ENCODE results near the gene FSCN2.

The FSCN2 gene, protein sequence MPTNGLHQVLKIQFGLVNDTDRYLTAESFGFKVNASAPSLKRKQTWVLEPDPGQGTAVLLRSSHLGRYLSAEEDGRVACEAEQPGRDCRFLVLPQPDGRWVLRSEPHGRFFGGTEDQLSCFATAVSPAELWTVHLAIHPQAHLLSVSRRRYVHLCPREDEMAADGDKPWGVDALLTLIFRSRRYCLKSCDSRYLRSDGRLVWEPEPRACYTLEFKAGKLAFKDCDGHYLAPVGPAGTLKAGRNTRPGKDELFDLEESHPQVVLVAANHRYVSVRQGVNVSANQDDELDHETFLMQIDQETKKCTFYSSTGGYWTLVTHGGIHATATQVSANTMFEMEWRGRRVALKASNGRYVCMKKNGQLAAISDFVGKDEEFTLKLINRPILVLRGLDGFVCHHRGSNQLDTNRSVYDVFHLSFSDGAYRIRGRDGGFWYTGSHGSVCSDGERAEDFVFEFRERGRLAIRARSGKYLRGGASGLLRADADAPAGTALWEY

DNA sequence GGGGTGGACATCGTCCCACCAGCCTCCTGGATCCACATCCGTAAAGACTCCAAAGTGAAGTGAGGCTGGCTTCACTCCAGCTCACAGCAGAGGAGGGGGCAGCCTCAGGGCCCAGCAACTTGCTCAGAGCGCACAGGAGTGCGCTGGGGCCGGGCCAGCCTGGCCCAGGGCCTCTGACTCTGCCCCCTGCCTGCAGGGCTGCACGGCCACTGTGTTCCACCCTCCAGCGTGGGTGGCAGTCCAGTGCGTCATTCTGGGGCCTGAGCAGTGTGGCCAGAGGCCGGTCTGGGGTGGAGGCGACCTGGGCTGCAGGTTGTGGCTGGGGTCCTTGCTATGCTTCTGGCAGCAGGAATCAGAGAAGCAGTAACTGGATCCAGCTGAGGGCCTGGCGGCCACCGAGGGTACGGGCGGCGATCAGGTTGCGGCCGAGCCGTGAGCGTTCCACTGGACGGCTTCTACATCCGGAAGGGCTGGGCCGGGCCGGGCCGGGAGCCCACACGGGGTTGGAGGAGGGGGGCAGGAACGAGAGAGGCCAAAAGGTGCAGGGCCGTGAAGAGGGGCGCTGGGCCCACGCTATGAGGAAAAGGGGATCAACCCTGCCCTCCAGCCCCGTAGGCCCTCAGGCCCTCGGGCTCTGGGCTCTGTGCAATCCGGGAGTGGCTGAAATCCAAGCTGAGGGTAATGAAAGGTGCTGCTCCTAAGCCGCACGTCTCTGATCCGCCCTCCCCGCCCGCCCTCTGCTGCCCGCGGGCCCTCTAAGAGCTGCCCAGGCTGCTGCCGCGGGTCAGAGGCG is at the start of gene FSCN2:
FSCN2 (plus strand) TSS at position 787 of the 793 bp plus-strand sequence. CDS start 155 bp downstream, outside the sequence.
- no peak for DNase-seq (ENCODE audit: low spot score)
- no peak for FAIRE-seq

DNA sequence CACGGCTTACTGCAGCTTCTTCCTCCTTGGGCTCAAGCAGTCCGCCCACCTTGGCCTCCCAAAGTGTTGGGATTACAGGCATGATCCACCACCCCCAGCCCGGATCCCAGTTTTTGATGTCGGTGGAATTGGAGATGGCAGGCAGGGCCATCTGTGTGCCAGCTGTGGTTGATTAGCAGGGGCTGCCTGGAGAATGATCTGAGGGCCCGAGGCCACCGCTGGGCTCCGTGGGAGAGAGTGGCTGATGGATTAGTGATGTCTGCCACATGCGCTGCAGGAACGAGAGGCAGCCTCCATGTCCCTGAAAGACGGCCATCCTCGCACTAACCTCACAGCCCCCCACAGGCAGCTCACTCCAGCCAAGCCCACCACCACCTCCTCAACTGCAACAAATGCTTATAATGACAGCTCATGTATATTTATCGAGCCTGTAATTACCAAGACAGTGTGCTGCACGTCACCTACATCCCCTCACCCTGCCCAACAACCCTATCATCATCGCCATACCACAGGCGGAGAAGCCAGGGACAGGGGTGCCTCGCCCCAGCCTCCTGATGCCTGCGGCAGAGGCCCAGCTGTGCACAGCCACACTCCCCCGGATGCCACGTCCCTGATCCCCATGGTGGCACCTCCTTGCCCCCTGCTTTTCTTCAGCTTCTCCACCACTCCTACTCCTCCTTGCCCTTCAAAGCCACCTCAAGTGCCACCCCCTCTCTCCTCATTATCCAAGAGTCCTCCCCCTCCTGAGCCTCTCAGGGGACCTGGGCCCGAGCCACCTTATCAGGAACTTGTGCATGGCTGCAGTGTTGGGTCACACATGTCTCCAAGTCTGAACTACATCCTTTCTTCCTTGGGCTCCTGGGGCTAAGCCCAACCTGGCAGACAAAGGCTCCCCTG is 48.8 kb upstream of the FSCN2 start:
- FAIRE-seq (no peak), DNase-seq (ENCODE audit: low spot score) (no peak)

DNA sequence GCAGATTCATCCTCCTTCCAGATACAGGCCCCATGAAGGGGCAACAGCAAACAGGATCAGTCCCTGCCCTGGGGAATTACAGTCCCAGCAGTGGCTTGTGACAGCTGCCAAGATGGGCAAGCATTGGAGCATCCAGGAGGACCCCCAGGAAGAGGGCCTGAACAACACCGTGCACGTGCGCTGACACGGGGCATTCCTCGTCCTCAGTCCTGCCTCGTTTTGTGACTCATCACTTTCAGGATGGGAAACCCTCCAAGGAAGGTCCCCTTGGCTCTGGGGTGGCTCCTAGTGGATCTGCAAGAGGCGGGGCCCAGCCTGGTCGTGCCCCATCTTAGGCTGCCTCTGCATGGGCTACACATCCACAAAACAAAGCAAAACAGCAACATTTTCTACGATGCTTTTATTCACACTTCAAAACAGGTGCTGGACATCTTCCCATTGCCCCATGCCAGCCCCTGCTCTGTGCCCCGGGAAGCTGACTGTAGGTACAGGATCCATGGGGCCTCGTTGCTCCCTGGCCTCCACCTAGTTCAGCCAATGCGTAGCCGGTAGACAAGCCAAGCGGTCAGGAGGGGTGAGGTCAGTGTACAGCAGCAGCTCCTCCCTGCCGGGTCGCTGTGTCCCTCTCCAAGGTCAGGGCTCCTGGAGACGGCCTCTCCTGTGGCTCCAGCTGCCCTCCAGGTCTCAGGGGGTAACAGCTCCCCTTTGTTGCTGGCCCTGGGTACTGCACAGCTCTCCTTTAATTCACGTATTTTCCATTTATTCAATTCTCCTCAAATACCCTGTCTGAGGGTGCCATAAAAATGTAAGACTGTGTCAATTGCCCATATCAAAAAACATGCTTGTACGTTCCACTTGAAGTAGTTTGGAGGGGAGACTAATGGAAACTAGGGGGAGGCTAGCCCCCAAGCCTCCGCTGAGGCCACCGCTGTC is 47.8 kb upstream of the FSCN2 start:
- DNase-seq (ENCODE audit: low spot score) (peak; percentile 76), FAIRE-seq (peak; percentile 98)

DNA sequence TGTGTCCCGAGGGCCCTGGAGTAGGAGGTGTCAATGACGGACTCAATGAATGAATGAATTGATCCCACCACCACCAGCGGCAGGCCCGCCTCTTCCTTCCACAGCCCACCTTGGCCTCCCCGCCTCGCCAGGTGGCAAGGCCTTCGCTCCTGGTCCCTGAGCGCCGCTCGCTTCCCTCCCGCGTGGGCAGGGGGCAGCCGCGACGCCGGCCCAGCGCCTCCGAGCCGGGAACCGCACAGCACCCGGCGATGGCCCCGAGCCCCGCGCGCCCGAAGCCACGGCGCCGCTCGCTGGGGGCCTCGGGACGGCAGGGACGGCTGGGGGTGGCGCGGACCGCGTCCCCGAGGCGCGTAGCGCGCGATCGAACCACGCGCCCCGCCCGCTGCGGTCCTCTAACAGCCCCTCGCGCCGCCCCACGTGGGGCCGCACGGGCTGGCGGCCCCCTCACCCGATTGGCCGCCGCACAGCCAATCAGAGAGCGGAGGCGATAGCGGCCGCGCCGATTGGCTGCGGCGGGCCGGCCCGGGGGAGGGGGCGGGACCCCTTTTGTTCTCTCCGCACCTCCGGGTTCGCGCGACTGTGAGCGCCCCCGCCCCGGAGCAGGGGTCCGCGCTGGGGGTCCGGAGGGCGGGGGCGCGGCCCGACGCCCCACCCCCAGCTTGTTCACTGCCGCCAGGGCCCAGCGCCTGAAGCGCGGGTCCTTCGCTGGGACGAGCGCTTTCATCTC is 46.9 kb upstream of the FSCN2 start:
- FAIRE-seq (no peak), DNase-seq (ENCODE audit: low spot score) (no peak)

DNA sequence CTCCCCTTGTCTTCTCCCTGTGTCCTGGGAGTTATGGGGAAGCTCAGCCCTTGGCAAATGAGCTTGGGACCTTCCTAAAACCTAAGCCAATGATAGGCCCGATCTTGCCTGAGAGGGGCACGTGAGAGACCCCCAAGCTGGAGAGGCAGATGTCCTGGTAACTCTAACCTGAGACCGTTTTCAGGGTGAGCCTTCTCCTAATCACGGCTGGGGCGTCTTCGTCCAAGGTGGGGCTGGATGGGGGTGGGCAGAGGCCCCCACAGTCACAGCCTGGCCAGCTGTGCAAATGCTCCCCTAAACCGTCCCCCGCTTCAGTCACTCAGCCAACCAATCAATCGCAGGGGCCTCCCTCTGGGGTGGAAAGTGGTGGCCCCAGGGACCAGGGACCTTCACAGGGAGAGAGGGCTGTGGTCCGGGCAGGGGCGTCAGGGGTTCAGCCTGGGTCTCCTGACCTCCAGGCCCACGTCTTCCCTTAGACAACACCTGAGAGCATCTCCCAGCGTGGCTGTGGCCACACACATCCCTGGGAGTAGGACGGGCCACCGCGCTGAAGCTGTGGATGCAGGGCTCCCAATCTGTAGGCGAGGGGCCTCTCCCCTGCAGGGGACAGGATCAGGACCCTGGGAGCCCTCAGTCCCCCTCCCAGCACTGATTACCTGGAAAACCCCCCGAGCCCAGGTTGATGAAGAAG is 46.2 kb upstream of the FSCN2 start:
- no peak for DNase-seq (ENCODE audit: low spot score)
- no peak for FAIRE-seq

DNA sequence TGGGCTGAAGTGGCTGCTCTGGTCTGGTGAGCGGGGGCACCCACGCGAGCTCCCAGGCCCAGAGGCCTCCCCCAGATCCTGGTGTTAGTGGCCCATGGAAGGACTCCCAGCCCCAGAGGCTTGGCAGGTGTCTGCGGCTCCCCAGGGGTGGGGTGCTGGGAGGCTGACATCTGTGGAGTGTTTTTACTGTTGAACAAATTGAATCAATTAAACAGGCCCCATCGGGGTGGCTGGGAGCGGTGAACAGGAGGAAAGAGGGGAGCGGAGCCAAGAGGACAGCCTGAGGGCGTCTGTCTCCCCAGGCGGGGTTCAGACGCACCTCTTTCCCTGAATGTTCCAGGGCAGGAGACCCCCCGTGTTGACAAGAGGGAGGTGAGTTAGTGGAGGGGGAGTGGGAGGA is 45.5 kb upstream of the FSCN2 start:
- FAIRE-seq: no peak

DNA sequence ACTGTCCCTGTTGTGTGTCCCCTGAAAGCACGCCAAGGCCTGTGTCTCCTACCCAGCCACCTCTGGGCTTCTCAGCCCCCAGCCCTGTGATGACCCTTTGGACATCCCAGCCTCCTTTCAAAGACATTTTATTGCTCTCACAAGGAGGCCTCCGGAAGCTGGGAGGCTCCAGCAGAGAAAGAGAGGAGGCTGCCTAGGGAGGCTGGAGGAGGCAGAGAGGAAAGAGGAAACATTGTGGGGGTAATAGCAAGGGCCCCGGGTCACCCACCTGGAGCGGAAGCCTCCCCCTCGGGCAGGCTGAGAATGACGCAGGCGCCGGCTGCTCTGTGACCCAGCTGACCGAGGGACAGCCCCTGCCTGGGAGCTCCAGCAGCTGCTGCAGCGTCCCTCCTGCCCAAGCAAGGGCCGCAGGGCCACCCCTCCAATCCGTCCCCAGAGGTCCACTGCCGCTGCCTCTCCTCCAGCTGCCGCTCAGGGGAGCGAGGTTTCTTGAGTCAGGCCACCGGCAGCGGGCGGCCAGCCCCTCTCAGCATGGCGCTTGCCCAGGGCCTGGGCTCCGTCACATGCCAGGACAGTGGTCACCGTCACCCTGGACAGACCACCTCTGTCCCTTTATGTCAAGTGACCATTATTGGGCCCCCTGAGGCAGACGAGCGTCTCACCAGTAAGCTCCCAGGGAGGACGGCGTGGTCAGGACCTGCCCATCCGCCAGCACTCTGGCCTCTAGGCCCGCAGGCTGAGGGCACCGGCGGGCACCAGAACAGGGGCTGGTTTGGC is 44.9 kb upstream of the FSCN2 start:
- FAIRE-seq: no peak
- no peak for DNase-seq (ENCODE audit: low spot score)

More for the DNA sequence above, 45.5 kb upstream of the FSCN2 start:
- no peak for DNase-seq (ENCODE audit: low spot score)

DNA sequence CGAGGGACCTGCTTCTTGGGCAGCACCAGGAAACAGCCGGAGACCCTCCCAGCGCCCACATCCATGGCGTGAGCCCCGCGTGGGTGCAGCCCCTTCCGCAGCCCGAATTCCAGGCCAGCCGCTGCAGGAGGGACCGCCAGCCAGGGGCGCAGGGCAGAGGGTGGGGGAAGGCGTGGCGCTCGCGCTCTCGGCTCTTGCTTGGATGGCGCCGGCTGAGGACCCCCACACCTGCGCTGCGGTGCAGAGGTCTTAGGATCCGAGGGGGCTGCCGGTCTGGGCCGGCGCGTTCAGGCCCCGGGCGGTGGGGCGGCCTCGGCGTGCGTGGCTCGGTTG is 44.3 kb upstream of the FSCN2 start:
- DNase-seq (ENCODE audit: low spot score): no peak
- no peak for FAIRE-seq

DNA sequence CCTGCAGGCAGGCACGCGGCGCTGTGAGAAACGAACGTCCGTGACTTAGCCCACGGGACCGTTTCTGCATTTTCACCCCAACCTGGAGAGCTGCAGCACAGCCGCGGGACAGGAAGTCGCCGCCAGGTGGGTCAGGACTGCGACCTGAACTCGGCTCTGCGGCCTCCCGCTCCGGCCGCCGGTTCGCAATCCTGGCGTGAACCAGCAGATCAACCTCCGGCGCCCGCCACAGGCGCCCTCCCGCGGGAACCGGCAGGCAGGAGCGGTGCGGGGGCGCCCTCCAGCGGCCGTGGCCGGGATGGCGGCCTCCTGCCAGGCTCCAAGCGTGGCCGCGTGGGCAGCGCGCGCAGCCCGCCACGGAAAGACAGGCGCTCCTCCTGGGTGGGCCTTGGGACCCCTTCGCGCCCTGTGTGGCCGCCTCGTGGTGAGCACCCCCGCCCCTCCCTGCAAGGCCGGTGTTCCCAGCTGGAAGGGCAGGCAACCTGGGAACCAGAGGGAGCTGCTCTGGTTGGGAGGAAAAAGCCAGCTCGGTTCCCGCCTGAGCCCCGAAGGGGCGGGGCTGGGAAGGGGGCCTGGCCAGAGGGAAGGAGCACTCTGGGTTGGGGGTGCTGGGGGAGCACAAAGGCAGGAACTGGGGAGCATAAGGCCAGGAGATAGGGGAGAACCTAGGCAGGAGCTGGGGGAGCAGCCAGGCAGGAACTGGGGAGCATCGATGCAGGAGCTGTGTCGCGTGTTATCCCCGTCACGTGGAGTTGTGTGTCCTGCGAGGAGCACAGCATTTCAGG is 43.8 kb upstream of the FSCN2 start:
- FAIRE-seq (peak; percentile 76), DNase-seq (ENCODE audit: low spot score) (peak; percentile 96)

DNA sequence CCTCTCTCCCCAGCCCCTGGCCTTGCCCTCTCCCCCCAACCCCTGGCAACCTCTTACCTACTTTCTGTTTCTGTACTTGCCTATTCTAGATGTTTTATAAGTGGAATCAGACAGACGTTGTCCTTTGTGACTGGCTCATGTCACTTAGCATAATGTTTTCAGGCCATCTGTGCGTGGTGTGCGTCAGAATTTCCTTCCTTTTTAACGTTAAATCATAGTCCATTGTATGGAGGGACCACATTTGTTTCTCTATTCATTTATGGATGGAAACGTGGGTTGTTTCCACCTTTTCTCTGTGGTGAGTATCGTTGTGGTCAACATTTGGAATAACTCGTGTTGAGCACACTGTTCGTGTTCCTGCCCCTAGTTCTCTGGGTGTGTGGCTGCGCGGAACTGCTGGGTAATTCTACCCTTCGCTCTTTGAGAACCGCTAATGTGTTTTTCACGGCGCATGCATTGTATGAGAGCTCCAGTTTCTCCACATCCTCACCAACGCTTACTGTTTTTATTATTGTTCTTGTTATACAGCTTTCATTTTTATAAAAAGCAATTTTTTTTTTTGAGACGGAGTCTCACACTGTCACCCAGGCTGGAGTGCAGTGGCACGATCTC is 41.9 kb upstream of the FSCN2 start:
- DNase-seq (ENCODE audit: low spot score) (no peak), FAIRE-seq (no peak)

DNA sequence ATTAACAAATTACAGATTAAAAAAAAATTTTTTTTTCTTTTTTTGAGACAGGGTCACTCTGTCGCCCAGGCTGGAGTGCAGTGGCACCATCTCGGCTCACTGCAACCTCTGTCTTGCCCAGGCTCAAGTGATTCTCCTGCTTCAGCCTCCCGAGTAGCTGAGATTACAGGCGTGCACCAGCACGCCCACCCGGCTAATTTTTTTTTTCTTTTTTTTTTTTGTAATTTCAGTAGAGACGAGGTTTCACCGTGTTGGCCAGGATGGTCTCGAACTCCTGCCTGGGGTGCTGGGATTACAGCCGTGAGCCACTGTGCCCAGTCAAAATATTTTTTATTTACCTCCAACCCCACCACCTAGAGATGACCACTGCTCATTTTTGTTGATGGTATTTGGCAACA is 41.1 kb upstream of the FSCN2 start:
- DNase-seq (ENCODE audit: low spot score) (no peak), FAIRE-seq (no peak)

DNA sequence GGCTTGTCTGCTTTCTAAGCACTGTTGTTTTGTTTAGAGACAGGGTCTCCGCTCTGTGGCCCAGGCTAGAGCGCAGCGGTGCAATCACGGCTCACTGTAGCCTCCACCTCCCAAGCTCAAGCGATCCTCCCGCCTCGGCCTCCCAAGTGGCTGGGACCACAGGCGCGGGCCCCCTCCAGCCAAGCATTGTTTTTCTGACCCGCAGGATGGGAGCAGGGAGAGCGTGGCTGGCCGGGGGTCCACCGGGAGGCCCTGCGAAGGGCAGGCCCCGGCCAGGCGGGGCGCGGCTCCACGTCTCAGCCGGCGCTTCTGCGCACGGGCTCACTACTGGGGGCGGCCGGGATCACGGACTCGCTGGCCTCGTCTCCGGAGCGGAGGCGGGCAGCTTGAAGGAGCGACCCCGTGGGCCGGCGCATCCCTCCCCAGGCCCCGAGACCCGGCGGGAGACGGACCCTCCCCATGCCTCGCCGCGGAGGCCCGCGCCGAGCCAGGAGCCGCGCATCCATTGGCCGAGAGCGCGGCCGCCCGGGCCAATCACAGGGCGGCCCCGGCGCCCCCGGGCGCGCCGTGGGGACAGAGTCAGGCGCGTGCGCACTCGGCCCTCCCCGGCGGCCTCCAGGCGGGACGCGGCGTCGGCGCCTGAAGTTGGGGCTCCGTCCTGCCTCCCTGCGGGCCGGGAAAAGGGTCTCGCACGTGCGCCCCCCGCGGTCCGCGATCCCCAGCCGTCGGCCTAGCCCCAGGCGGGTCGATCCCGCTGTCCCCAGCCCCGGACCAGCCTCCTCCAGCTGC is 40.5 kb upstream of the FSCN2 start:
- peak; percentile 40 for FAIRE-seq
- DNase-seq (ENCODE audit: low spot score): peak; percentile 100

DNA sequence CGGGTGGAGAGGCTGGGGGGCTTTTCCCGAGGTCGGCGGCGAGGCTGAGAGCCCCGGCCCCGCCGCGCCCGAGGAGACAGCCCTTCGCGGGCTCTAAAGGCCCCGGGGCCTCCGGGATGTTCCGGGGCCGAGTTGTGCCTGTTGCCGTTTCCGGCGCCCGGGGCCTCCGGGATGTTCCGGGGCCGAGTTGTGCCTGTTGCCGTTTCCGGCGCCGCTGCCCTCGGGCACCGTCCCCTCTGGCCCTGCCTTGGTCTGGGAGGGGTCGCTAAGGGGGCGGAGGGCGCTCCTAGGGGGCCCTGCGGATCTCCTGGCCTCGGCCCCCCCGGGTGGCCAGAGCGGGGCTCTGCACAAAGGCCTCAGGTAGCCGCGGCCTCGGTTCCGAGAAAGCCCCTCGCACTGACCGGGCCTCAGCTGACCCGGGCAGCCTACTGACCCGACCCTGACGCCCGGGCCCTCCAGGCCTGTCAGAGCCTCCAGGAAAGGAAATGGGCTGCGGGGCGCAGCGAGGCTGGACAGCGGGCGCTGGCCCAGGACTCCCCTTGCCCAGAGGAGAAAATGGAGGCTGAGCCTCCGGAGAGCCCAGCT is 39.8 kb upstream of the FSCN2 start:
- FAIRE-seq (no peak), DNase-seq (ENCODE audit: low spot score) (no peak)

DNA sequence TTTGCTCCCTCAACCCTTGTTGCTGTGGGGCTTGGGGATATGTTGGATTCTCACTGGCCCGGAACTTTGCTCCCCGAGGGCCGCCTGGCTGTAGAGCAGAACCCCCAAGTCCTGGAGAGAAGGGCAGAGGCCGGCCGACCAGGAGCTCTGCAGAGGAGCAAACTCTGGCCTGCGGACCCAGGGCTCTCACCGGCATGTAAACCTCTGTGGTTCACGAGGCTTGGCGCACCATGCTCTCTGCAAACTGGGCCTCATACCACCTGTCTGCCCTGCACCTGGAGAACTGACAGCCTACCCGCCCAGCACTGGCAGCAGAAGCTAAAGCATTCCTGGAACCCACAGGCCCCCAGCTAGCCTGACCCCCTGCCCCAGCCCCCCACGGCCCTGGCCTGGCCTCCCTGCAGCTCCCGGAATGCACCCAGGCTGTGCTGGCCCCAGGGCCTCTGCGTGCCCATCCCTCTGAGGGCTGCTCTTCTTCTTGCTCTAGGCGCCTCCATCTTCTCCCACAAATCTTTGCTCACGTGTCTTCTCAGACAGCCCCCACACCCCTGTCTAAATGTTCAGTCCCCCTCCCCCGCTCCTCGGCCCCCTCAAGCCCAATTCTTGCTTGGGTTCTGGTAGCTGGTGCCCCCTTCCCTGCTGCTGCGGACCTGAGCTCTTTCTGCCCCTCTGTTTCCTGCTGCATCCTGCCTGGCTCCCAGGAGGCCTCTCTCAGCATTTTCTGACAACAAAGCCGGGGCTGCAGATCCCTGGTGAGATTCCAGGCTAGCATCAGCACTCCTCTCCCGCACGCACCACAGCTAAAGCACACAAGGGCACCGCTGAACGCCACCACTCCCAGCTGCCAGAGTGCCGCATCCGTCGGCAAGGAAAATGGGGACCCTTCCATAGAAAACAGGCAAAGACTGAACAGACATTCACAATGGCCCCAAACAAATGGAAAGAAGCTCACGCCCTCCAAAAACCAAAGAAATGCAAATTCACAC is 38.9 kb upstream of the FSCN2 start:
- DNase-seq (ENCODE audit: low spot score) (no peak), FAIRE-seq (no peak)
